Suprapubic skin (tissue), 4 donors: ENCODE measurements around the gene CAMTA1. TPM values are rescaled to one million over a fixed set of nuclear protein-coding genes. Genes with fewer than 3 reads are reported as not detected.

Source experiments
- DNase-seq, 2 donors: peaks; one replicate each; pipeline ENCODE4 v3.0.0-alpha.2; 2019; ENCODE audit warnings: low spot score in 2 of 2
- H3K27ac ChIP-seq: fragments of 200-600 bp; sonication (generic); one replicate; pipeline ENCODE4 v1.5.1; 2019
- H3K27me3 ChIP-seq: fragments of 200-600 bp; sonication (generic); one replicate; pipeline ENCODE4 v1.5.1; 2019
- H3K36me3 ChIP-seq: fragments of 200-600 bp; sonication (generic); one replicate; pipeline ENCODE4 v1.5.1; 2019
- H3K4me1 ChIP-seq: fragments of 200-600 bp; sonication (generic); one replicate; pipeline ENCODE4 v1.5.1; 2019
- H3K4me3 ChIP-seq: fragments of 200-600 bp; sonication (generic); one replicate; pipeline ENCODE4 v1.5.1; 2019; ENCODE audit warnings: mild to moderate bottlenecking
- H3K9me3 ChIP-seq: fragments of 200-600 bp; sonication (generic); one replicate; pipeline ENCODE4 v1.5.1; 2019
- CTCF ChIP-seq, 2 donors: fragments of 200-600 bp in 1 of 2; fragments of 450-650 bp in 1 of 2; sonication (generic) in 1 of 2; IDR thresholded peaks; one replicate each; pipeline ENCODE4 v1.5.1; 2016 to 2019; ENCODE audit warnings: antibody characterized with exemption in 2 of 2, mild to moderate bottlenecking in 1 of 2, moderate library complexity in 1 of 2
- EP300 ChIP-seq: sonication (generic); formaldehyde crosslinking; IDR thresholded peaks from one replicate; pipeline ENCODE4 v1.6.1; 2017; ENCODE audit warnings: antibody characterized with exemption
- POLR2A ChIP-seq, 2 donors: fragments of 450-650 bp; IDR thresholded peaks; one replicate each; pipeline ENCODE4 v1.6.1; 2017; ENCODE audit warnings: antibody characterized with exemption in 2 of 2, mild to moderate bottlenecking in 2 of 2, moderate library complexity in 2 of 2
- POLR2AphosphoS5 ChIP-seq, 3 donors: sonication (generic); formaldehyde crosslinking; IDR thresholded peaks; one replicate each; pipeline ENCODE4 v1.6.1; 2017; ENCODE audit warnings: antibody characterized with exemption in 3 of 3
- WGBS: methylation state at CpG from one replicate; pipeline ENCODE4 v1.1.5; 2018; 5-methylcytosine and 5-hydroxymethylcytosine counted together
- total RNA-seq, 4 donors: library from RNA; depleted of rRNA; stranded (reverse); fragments of >200 nt; gene quantifications; one replicate each; pipeline ENCODE4 v1.1.0, GENCODE V29; 2016

Gene CAMTA1
- total RNA-seq, 4 donors from 2014 or later: 40.4 to 54.1 (median 46.6) TPM

DNA sequence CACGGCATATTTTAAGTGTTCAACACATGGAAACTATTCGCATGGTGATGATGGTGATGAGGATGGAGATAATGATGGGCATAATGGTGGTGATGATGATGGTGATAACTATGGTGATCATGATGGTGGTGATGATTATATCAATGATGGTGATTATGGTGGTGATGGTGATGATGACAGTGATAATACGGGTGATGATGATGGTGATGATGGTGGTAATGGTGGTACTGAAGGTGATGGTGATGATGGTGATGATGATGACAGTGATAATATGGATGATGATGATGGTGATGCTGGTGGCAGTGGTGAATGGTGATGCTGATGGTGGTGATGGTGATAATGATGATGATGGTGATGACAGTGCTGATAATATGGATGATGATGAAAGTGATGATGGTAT, 644.0 kb downstream of the CAMTA1 start:
- Histone ChIP-seq H3K4me1 (no peaks in the 10 kb centered on the region), H3K9me3 (no peaks in the 10 kb centered on the region), H3K36me3 (no peaks in the 10 kb centered on the region), H3K27me3 (no peaks in the 10 kb centered on the region), H3K27ac (no peak overlapping the region), H3K4me3 (no peak overlapping the region)
- DNase-seq: no peak
- TF ChIP-seq POLR2AphosphoS5 (IDR thresholded peaks at IDR 0.05) (no peak), POLR2A (IDR thresholded peaks at IDR 0.05) (no peak), EP300 (no peak), CTCF (IDR thresholded peaks at IDR 0.05) (no peak)
- WGBS: 91% methylated on average over 3 of the region's 3 CpGs

- TF ChIP-seq EP300 (no peak), POLR2A (IDR thresholded peaks at IDR 0.05) (no peak), POLR2AphosphoS5 (IDR thresholded peaks at IDR 0.05) (no peak), CTCF (IDR thresholded peaks at IDR 0.05) (no peak)
- no peak for DNase-seq
- H3K4me3 ChIP-seq: no peak overlapping the region
- no peak overlapping the region for H3K27ac ChIP-seq
- no peaks in the 10 kb centered on the region for H3K9me3 ChIP-seq
- over 99% methylated on average over 6 of the region's 7 CpGs for whole genome bisulfite sequencing
- H3K27me3 ChIP-seq: no peaks in the 10 kb centered on the region
- no peaks in the 10 kb centered on the region for H3K36me3 ChIP-seq
- no peaks in the 10 kb centered on the region for H3K4me1 ChIP-seq
Observed at GRCh38 chr1:7430047-7430608, 644.9 kb downstream of the CAMTA1 start.

GRCh38 chr1:7430691-7431090, 645.4 kb downstream of the CAMTA1 start:
- H3K27me3 ChIP-seq: no peaks in the 10 kb centered on the region
- H3K4me3 ChIP-seq: no peak overlapping the region
- H3K4me1 ChIP-seq: no peaks in the 10 kb centered on the region
- 64% methylated on average over 1 of the region's 1 CpG for WGBS
- no peak for DNase-seq
- H3K9me3 ChIP-seq: no peaks in the 10 kb centered on the region
- H3K27ac ChIP-seq: no peak overlapping the region
- H3K36me3 ChIP-seq: no peaks in the 10 kb centered on the region
- no peak for TF ChIP-seq POLR2AphosphoS5 (IDR thresholded peaks at IDR 0.05)
- TF ChIP-seq EP300: no peak
- no peak for TF ChIP-seq POLR2A (IDR thresholded peaks at IDR 0.05)
- no peak for TF ChIP-seq CTCF (IDR thresholded peaks at IDR 0.05)

DNA sequence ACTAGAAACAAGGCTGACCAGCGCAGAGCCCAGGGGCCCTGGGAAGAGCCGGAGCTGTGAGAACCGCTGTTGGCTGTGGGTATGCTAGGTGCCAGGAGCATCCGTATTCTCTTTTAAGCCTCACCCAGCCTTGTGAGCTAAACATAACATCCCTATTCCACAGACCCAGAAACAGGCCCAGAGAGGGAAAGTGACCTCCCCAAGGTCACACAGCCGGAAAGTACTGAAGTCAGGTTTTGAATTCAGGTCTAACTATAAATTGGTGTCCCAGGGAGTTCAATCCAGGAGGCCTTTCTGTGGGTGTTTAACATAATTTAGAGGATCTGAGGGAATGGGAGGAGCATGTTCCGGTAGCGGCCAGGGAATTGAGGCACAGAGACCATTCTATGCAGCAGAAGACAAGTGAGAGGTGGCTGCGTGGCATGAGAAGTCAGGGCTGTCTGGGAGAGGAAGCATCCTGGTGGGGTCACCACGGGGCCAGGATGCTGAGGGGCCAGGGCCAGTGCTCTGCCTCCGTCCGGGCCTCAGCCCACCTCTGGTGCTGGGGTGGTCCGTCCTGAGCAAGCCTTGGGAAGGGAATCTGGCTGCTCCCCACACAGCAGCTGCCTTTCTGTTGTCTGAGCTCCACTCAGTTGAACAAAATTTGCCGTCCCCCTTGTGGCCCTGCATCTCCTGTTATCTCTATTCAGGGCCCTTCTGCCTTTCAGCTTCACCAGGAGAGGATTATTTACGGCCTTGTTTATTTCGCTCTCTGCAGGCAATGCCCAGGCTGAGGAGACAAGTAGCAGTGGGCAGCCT, 647.0 kb downstream of the CAMTA1 start:
- TF ChIP-seq CTCF (IDR thresholded peaks at IDR 0.05): no peak
- TF ChIP-seq POLR2AphosphoS5 (IDR thresholded peaks at IDR 0.05): no peak
- no peak for TF ChIP-seq EP300
- no peak for TF ChIP-seq POLR2A (IDR thresholded peaks at IDR 0.05)
- H3K27ac ChIP-seq: no peak overlapping the region
- no peak overlapping the region for H3K4me3 ChIP-seq
- 84% methylated on average over 15 of the region's 15 CpGs for WGBS
- no peak for DNase-seq
- H3K4me1 ChIP-seq: no peaks in the 10 kb centered on the region
- H3K27me3 ChIP-seq: no peaks in the 10 kb centered on the region
- H3K9me3 ChIP-seq: no peaks in the 10 kb centered on the region
- H3K36me3 ChIP-seq: no peaks in the 10 kb centered on the region

GRCh38 chr1:7432900-7433380, 647.7 kb downstream of the CAMTA1 start:
- no peak overlapping the region for H3K27ac ChIP-seq
- DNase-seq: no peak
- no peaks in the 10 kb centered on the region for H3K4me1 ChIP-seq
- H3K27me3 ChIP-seq: no peaks in the 10 kb centered on the region
- TF ChIP-seq EP300 (no peak), CTCF (IDR thresholded peaks at IDR 0.05) (no peak), POLR2A (IDR thresholded peaks at IDR 0.05) (no peak), POLR2AphosphoS5 (IDR thresholded peaks at IDR 0.05) (no peak)
- no peaks in the 10 kb centered on the region for H3K9me3 ChIP-seq
- H3K4me3 ChIP-seq: no peak overlapping the region
- no peaks in the 10 kb centered on the region for H3K36me3 ChIP-seq
- WGBS: 66% methylated on average over 3 of the region's 5 CpGs
